Mesodermal cell (in vitro differentiated cells): ENCODE data around the gene WDR4. TPM values are rescaled to one million over a fixed set of nuclear protein-coding genes. Genes with fewer than 3 reads are reported as not detected.
"Not testable (repeated sequence)": the region's sequence is repeated elsewhere in the genome, so short reads cannot be mapped to it uniquely, and the experiment has no call there.

Experiments
- H3K27ac ChIP-seq: 2 replicates; pipeline ENCODE4 v1.7.0; 2013; ENCODE audit warnings: mild to moderate bottlenecking, low read depth, low read length, moderate library complexity; ENCODE audit not compliant: severe bottlenecking
- H3K36me3 ChIP-seq: 2 replicates; pipeline ENCODE4 v1.7.1; 2013; ENCODE audit warnings: mild to moderate bottlenecking, low read length, moderate library complexity; ENCODE audit not compliant: control insufficient read depth, insufficient read depth
- H3K4me1 ChIP-seq: one replicate; pipeline ENCODE4 v1.7.1; 2013; ENCODE audit warnings: mild to moderate bottlenecking, low read length; ENCODE audit not compliant: insufficient read depth, control insufficient read depth, poor library complexity, severe bottlenecking
- H3K4me3 ChIP-seq: 2 replicates; pipeline ENCODE4 v1.7.0; 2013; ENCODE audit warnings: low read length, control low read depth, mild to moderate bottlenecking; ENCODE audit not compliant: insufficient read depth, poor library complexity, severe bottlenecking; ENCODE audit errors: extremely low read depth
- H3K9me3 ChIP-seq: 2 replicates; pipeline ENCODE4 v1.7.1; 2013; ENCODE audit warnings: mild to moderate bottlenecking, low read length, moderate library complexity; ENCODE audit not compliant: control insufficient read depth
- WGBS, 2 experiments: methylation state at CpG; one replicate each; pipeline ENCODE4 v1.1.5; 2013; ENCODE audit warnings: missing lambda C conversion rate in 2 of 2; ENCODE audit not compliant: insufficient coverage in 2 of 2; 5-methylcytosine and 5-hydroxymethylcytosine counted together
- polyA plus RNA-seq, 2 experiments: library from polyadenylated mRNA; stranded (reverse); fragments of 50-300 nt; gene quantifications; one replicate each; pipeline ENCODE4 v1.2.3, GENCODE V29; 2013

WDR4 gene, protein sequence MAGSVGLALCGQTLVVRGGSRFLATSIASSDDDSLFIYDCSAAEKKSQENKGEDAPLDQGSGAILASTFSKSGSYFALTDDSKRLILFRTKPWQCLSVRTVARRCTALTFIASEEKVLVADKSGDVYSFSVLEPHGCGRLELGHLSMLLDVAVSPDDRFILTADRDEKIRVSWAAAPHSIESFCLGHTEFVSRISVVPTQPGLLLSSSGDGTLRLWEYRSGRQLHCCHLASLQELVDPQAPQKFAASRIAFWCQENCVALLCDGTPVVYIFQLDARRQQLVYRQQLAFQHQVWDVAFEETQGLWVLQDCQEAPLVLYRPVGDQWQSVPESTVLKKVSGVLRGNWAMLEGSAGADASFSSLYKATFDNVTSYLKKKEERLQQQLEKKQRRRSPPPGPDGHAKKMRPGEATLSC
- 6.7 TPM for polyA plus RNA-seq (2013, experiment 1 of 2)
- 7.6 TPM for polyA plus RNA-seq (2013, experiment 2 of 2)

- Histone ChIP-seq H3K4me3 (peak within 1 kb of the TSS; percentile 77), H3K4me1 (no peaks in the 10 kb centered on the region), H3K9me3 (no peaks in the 10 kb centered on the region), H3K36me3 (peaks cover 19% of the 10 kb centered on the region), H3K27ac (peak within 1 kb of the TSS; percentile 91)
- WGBS, 2 experiments: 0% methylated on average over 66 to 78 of the region's 80 CpGs
Observed at GRCh38 chr21:42878993-42879787, at the start of gene WDR4. Gene WDR4 (minus strand): TSS chr21:42879539. CDS start chr21:42879495, 44 bp downstream.

GRCh38 chr21:42927474-42928200, 48.3 kb upstream of the WDR4 start:
- WGBS, 2 experiments: 92% methylated on average over 20 to 22 of the region's 23 CpGs
- H3K36me3 ChIP-seq, H3K9me3 ChIP-seq, H3K27ac ChIP-seq, H3K4me3 ChIP-seq: not testable (repeated sequence)
- H3K4me1 ChIP-seq: peaks cover 27% of the 10 kb centered on the region

DNA sequence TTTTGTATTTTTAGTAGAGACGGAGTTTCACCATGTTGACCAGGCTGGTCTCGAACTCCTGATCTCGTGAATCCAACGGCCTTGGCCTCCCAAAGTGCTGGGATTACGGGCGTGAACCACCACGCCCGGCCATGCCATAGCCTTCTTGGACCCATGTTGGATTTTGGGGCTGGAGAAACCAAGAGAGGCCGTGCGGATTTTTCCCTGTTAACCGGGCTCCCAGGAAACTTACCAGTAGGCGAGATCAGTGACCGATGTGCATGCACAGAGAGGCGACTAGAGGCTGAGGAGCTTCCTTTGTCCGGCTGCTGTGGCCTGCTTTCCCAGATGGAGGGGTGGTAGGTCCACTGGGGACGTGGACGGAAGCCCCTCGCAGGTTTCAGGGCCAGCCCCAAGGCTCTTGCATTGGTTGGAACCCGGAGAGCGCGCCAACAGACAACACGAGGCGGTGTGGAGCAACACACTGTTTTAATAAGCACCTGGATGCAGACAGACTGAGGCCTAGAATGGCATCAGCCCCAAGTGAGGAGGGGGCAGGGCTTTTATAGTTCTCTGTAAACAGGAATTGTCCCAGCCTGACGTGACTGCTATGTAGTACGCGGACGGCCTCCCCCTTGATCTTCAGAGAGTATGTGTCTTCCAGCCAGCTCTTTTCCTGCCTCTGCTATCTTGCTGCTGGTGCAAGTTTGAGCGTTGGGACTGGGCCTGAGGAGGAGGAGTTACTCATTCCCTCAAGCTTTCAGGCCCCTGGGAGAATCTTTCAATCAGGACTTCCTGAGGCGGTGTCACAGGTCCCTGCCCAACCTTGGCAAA, 46.0 kb upstream of the WDR4 start, which contains the start of gene ERVH48-1:
ERVH48-1 (minus strand) TSS at position 517 of the 813 bp plus-strand sequence. CDS start 6,624 bp downstream, outside the sequence.
- H3K9me3 ChIP-seq: no peaks in the 10 kb centered on the region
- 88 to 92% methylated on average over 27 to 28 of the region's 29 CpGs for WGBS, 2 experiments
- H3K4me3 ChIP-seq: peak within 1 kb of the TSS; percentile 30
- peak within 1 kb of the TSS; percentile 79 for H3K27ac ChIP-seq
- H3K36me3 ChIP-seq: peaks cover 5% of the 10 kb centered on the region
- peaks cover 20% of the 10 kb centered on the region for H3K4me1 ChIP-seq

GRCh38 chr21:42924433-42924751, 45.1 kb upstream of the WDR4 start:
- Histone ChIP-seq H3K36me3 (peaks cover 5% of the 10 kb centered on the region), H3K9me3 (no peaks in the 10 kb centered on the region), H3K4me1 (peaks cover 20% of the 10 kb centered on the region), H3K27ac (peak overlapping the region; percentile 74), H3K4me3 (peak overlapping the region; percentile 30)
- 90 to 91% methylated on average over 5 to 6 of the region's 6 CpGs for WGBS, 2 experiments

DNA sequence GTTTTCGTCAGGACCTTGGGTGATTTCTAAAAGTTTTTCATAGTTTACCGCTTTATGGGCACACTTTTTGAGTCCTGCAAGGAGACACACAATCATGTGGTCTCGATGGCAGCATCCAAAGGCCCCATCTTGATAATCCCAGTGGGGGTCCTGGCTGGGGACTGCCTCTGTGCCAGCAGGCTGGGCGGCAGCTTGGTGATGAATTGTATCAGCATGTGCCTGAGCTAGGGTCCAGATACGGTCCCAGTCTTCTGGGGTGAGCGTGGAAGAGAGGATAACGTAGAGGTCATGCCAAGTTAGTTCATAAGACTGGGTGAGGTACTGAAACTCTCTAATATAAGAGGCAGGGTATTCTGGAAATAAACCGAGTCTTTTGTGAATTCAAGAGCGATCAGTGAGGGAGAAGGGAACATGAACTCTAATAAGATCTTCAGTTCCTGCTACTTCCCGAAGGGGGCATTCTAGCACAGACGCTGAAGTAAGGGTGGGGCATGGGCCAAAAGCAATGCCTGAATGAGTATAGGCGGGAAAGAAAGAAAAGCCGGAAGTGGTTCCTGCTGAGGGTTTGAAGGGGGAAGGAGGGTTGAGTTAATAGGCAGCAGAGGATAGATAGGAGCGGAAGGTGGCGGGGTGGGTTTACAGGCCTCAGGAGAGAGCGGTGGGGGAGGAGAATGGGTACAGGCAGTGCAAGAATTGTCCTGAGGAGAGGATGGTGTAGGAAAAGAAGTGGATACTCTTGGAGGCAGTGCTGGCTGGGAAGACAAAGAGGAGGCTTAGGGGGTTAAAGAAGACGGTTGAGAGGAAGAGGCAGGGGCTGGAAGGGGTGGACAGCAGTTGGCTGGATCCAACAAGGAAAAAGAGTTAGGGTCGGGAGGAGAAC, 44.5 kb upstream of the WDR4 start:
- 27 to 35% methylated on average over 17 to 18 of the region's 18 CpGs for WGBS, 2 experiments
- Histone ChIP-seq H3K36me3 (peaks cover 7% of the 10 kb centered on the region), H3K27ac (peak overlapping the region; percentile 74), H3K4me3 (peak overlapping the region; percentile 30), H3K9me3 (no peaks in the 10 kb centered on the region), H3K4me1 (peaks cover 20% of the 10 kb centered on the region)

DNA sequence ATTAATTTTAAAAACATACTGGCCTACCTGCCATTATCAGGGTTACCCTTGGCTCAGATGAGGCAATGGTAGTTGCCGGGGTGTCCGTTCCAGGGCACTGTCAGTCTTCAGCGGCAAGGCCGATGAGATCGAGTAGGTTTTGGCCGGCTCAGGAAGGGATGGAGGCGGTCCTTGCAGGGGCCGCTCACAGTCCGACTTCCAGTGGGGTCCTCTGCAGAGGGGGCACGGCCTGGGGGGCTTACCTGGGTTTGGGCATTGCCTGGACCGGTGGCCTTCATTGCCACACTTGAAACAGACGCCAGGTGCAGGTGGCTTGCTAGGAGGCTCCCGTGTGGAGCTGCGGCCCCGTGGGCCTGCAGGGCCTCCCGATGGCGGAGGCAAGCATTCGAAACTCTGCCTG, 43.6 kb upstream of the WDR4 start:
- H3K9me3 ChIP-seq: no peaks in the 10 kb centered on the region
- no peak overlapping the region for H3K27ac ChIP-seq
- H3K36me3 ChIP-seq: peaks cover 7% of the 10 kb centered on the region
- H3K4me3 ChIP-seq: no peak overlapping the region
- H3K4me1 ChIP-seq: peaks cover 20% of the 10 kb centered on the region
- WGBS, 2 experiments: 91 to 94% methylated on average over 8 to 15 of the region's 18 CpGs

DNA sequence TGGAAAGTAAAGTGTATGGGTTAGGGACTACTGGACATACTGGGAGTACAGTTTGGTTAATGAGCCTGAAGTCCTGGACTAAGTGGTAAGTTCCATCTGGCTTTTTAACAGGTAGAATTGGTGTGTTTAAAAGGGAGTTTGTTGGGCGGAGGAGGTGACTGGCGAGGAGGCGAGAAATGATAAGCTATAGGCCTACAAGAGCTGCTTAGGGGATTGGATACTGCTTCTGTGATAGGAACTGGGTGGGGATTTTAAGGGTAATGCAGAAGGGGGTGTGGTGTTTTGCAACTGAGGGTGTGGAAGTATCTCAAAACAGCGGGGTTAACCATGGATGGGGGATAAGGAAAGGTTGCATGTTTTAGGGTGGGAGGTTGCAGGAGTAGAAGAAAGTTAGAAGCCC, 42.6 kb upstream of the WDR4 start:
- Histone ChIP-seq H3K4me3 (no peak overlapping the region), H3K4me1 (peaks cover 13% of the 10 kb centered on the region), H3K36me3 (peaks cover 11% of the 10 kb centered on the region), H3K27ac (no peak overlapping the region), H3K9me3 (no peaks in the 10 kb centered on the region)
- WGBS, 2 experiments: 94 to 100% methylated on average over 2 to 4 of the region's 4 CpGs

GRCh38 chr21:42918291-42918690, 39.0 kb upstream of the WDR4 start:
- H3K27ac ChIP-seq: no peak overlapping the region
- no CpG with 5 or more reads among the region's 6 CpGs for WGBS, 2 experiments
- H3K9me3 ChIP-seq: no peaks in the 10 kb centered on the region
- no peak overlapping the region for H3K4me3 ChIP-seq
- H3K36me3 ChIP-seq: peaks cover 16% of the 10 kb centered on the region
- H3K4me1 ChIP-seq: peaks cover 11% of the 10 kb centered on the region

DNA sequence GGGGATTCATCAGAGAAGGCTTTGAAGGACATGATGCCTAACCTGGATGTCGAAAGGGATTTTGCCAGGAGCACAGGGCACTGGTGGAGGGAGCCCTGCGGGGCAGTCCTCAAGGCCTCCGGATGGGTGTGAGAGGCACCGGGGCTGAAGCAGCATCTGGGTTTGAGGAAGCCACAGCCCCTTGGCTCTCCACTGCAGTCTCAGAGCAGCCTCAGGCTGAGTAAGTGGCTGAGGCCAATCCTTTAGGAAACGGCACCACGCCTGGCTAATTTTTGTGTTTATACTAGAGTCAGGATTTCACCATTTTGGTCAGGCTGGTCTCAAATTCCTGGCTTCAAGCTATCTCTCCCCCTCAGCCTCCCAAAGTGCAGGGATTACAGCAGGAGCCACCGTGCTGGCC, 34.1 kb upstream of the WDR4 start:
- H3K27ac ChIP-seq: peak overlapping the region; percentile 5
- H3K4me1 ChIP-seq: peaks cover 9% of the 10 kb centered on the region
- 86 to 87% methylated on average over 4 to 6 of the region's 7 CpGs for WGBS, 2 experiments
- H3K4me3 ChIP-seq: no peak overlapping the region
- peaks cover 46% of the 10 kb centered on the region for H3K36me3 ChIP-seq
- no peaks in the 10 kb centered on the region for H3K9me3 ChIP-seq
